SK-N-SH (cell line): ENCODE data around the gene WDTC1. TPM values are rescaled to one million over a fixed set of nuclear protein-coding genes. Genes with fewer than 3 reads are reported as not detected.

Experiments used
- CTCF ChIA-PET: fragments of 300-600, 350-600 bp; formaldehyde crosslinking; extraction: SDS; loops from one replicate; lab custom pipeline; 2021; lab: Yijun Ruan, JAX
- POLR2A ChIA-PET: fragments of 350-600 bp; sonication (Branson Sonifier 250); formaldehyde crosslinking; extraction: SDS; loops from one replicate; lab custom pipeline; 2020; ENCODE audit warnings: antibody characterized with exemption, inconsistent platforms; lab: Yijun Ruan, JAX
- DNase-seq: peaks from one replicate; pipeline ENCODE4 v3.0.0; 2012
- H2AFZ ChIP-seq: fragments of 200-600 bp; sonication (generic); 2 replicates; pipeline ENCODE4 v1.8.1; 2016; ENCODE audit warnings: antibody characterized with exemption, mild to moderate bottlenecking, low read depth
- H3F3A ChIP-seq: fragments of 200-600 bp; sonication (generic); replicated peaks from 2 replicates; pipeline ENCODE3; 2016; ENCODE audit warnings: antibody characterized with exemption, mild to moderate bottlenecking; ENCODE audit not compliant: insufficient read depth
- H3K27ac ChIP-seq, 2 experiments: fragments of 200-500 bp in 1 of 2; fragments of 200-600 bp in 1 of 2; sonication (Bioruptor generic) in 1 of 2; sonication (generic), shearing (Covaris generic) in 1 of 2; 2 replicates each; pipeline versions ENCODE4 v1.5.1 to v1.6.1; 2014 to 2016; ENCODE audit warnings: low read depth in 2 of 2, inconsistent platforms in 1 of 2, low read length in 1 of 2, mild to moderate bottlenecking in 1 of 2, mixed read lengths in 1 of 2
- H3K27me3 ChIP-seq: fragments of 200-600 bp; sonication (generic), shearing (Covaris generic); 2 replicates; pipeline ENCODE4 v1.6.1; 2016; ENCODE audit warnings: mixed run types; ENCODE audit not compliant: insufficient read depth
- H3K36me3 ChIP-seq, 2 experiments: fragments of 200-500 bp in 1 of 2; fragments of 200-600 bp in 1 of 2; sonication (Bioruptor generic) in 1 of 2; sonication (generic) in 1 of 2; replicated peaks in 1 of 2; 2 replicates each; pipeline versions ENCODE3 to v1.5.1; 2014 to 2016; ENCODE audit warnings: low read length in 1 of 2, mild to moderate bottlenecking in 1 of 2; ENCODE audit not compliant: insufficient read depth in 2 of 2, control insufficient read depth in 1 of 2
- H3K4me1 ChIP-seq, 2 experiments: fragments of 200-500 bp in 1 of 2; fragments of 200-600 bp in 1 of 2; sonication (Bioruptor generic) in 1 of 2; sonication (generic), shearing (Covaris generic) in 1 of 2; 2 replicates each; pipeline versions ENCODE4 v1.5.1 to v1.6.1; 2014 to 2016; ENCODE audit warnings: low read depth in 1 of 2, low read length in 1 of 2, mixed run types in 1 of 2; ENCODE audit not compliant: insufficient read depth in 2 of 2, control insufficient read depth in 1 of 2
- H3K4me2 ChIP-seq: fragments of 200-600 bp; sonication (generic), shearing (Covaris generic); 2 replicates; pipeline ENCODE4 v1.6.1; 2017; ENCODE audit warnings: mixed run types
- H3K4me3 ChIP-seq, 2 experiments: fragments of 200-500 bp in 1 of 2; fragments of 200-600 bp in 1 of 2; sonication (Bioruptor generic) in 1 of 2; sonication (generic), shearing (Covaris generic) in 1 of 2; 2 replicates each; pipeline versions ENCODE4 v1.5.1 to v1.8.1; 2014 to 2016; ENCODE audit warnings: low read depth in 2 of 2, inconsistent platforms in 1 of 2, low read length in 1 of 2, mild to moderate bottlenecking in 1 of 2, mixed read lengths in 1 of 2, moderate library complexity in 1 of 2
- H3K79me2 ChIP-seq: fragments of 200-600 bp; sonication (generic); 2 replicates; pipeline ENCODE4 v1.8.1; 2017; ENCODE audit warnings: mild to moderate bottlenecking; ENCODE audit not compliant: insufficient read depth
- H3K9ac ChIP-seq: fragments of 200-600 bp; sonication (generic); 2 replicates; pipeline ENCODE4 v1.6.1; 2017; ENCODE audit warnings: mixed run types
- H3K9me2 ChIP-seq: fragments of 200-600 bp; sonication (generic); 2 replicates; pipeline ENCODE4 v1.6.1; 2017; ENCODE audit warnings: mixed run types
- H3K9me3 ChIP-seq: fragments of 200-600 bp; sonication (generic); 2 replicates; pipeline ENCODE4 v1.6.1; 2017; ENCODE audit warnings: mixed run types, mild to moderate bottlenecking, moderate library complexity
- H4K20me1 ChIP-seq: fragments of 200-600 bp; sonication (generic); 2 replicates; pipeline ENCODE4 v1.6.1; 2017; ENCODE audit warnings: mild to moderate bottlenecking, mixed run types; ENCODE audit not compliant: insufficient read depth
- ELF1 ChIP-seq: IDR thresholded peaks from 2 replicates; pipeline ENCODE4 v1.4.0; 2012
- EZH2phosphoT487 ChIP-seq: fragments of 200-600 bp; sonication (generic); IDR thresholded peaks from 2 replicates; pipeline ENCODE4 v1.6.1; 2017; ENCODE audit warnings: low read depth, mixed run types, mild to moderate bottlenecking, antibody characterized with exemption, moderate library complexity, borderline replicate concordance
- FOSL2 ChIP-seq: IDR thresholded peaks from 2 replicates; pipeline ENCODE4 v1.4.0; 2012; ENCODE audit warnings: low read depth, mild to moderate bottlenecking, moderate library complexity, borderline replicate concordance
- FOXJ3 ChIP-seq: sonication (generic); formaldehyde crosslinking; IDR thresholded peaks from 2 replicates; pipeline ENCODE4 v1.5.1; 2020; ENCODE audit warnings: mild to moderate bottlenecking, missing genetic modification reagents
- FOXM1 ChIP-seq: IDR thresholded peaks from 2 replicates; pipeline ENCODE4 v1.4.0; 2012; ENCODE audit warnings: low read depth, mild to moderate bottlenecking
- GABPA ChIP-seq: IDR thresholded peaks from 2 replicates; pipeline ENCODE4 v1.4.0; 2012; ENCODE audit warnings: low read depth, mild to moderate bottlenecking
- GATA2 ChIP-seq: sonication (generic); formaldehyde crosslinking; IDR thresholded peaks from 2 replicates; pipeline ENCODE4 v1.5.0; 2020; ENCODE audit warnings: mild to moderate bottlenecking, missing genetic modification reagents
- JUND ChIP-seq: IDR thresholded peaks from 2 replicates; pipeline ENCODE4 v1.4.0; 2012
- MEF2A ChIP-seq: IDR thresholded peaks from 2 replicates; pipeline ENCODE4 v1.4.0; 2012; ENCODE audit warnings: low read depth, borderline replicate concordance
- NFIC ChIP-seq: IDR thresholded peaks from 2 replicates; pipeline ENCODE4 v1.4.0; 2012; ENCODE audit warnings: borderline replicate concordance
- POLR2AphosphoS5 ChIP-seq: IDR thresholded peaks from 2 replicates; pipeline ENCODE4 v1.6.1; 2012; ENCODE audit warnings: low read depth, low read length
- RAD21 ChIP-seq: IDR thresholded peaks from 2 replicates; pipeline ENCODE4 v1.6.1; 2012; ENCODE audit warnings: mild to moderate bottlenecking, low read length
- RCOR1 ChIP-seq: fragments of 150-350 bp; IDR thresholded peaks from 2 replicates; pipeline ENCODE4 v1.6.1; 2017; ENCODE audit warnings: antibody characterized with exemption, low read length
- RXRA ChIP-seq: IDR thresholded peaks from 2 replicates; pipeline ENCODE4 v1.4.0; 2012; ENCODE audit warnings: low read depth, mild to moderate bottlenecking, borderline replicate concordance
- SIN3A ChIP-seq: IDR thresholded peaks from 2 replicates; pipeline ENCODE4 v1.6.1; 2012; ENCODE audit warnings: low read depth, mild to moderate bottlenecking, low read length, moderate library complexity, borderline replicate concordance
- TAF1 ChIP-seq: IDR thresholded peaks from 2 replicates; pipeline ENCODE4 v1.6.1; 2012; ENCODE audit warnings: low read depth, mild to moderate bottlenecking, low read length, moderate library complexity, borderline replicate concordance
- TCF12 ChIP-seq: IDR thresholded peaks from 2 replicates; pipeline ENCODE4 v1.4.0; 2012
- TEAD4 ChIP-seq: IDR thresholded peaks from 2 replicates; pipeline ENCODE4 v1.4.0; 2012; ENCODE audit warnings: mild to moderate bottlenecking, borderline replicate concordance; ENCODE audit not compliant: insufficient read depth
- whole genome bisulfite sequencing: methylation state at CpG from one replicate; pipeline ENCODE4 v1.1.6; 2017; ENCODE audit warnings: low lambda C conversion rate; 5-methylcytosine and 5-hydroxymethylcytosine counted together
- polyA plus RNA-seq, 3 experiments: library from polyadenylated mRNA; depleted of rRNA; stranded (reverse); fragments of >200 nt; gene quantifications; 2 replicates each; pipeline ENCODE4 v1.2.3, GENCODE V29; 2012
- TF ChIP-seq, protein P1 (sequence below): IDR thresholded peaks from 2 replicates; pipeline ENCODE4 v1.4.0; 2012; ENCODE audit warnings: low read depth, borderline replicate concordance
- TF ChIP-seq, protein P2 (sequence below): IDR thresholded peaks from 2 replicates; pipeline ENCODE4 v1.4.0; 2012; ENCODE audit warnings: low read depth
- TF ChIP-seq, protein P3 (sequence below): fragments of 150-350 bp; IDR thresholded peaks from 2 replicates; pipeline ENCODE4 v1.6.1; 2016; ENCODE audit warnings: mild to moderate bottlenecking, low read depth, low read length
- TF ChIP-seq, protein P4 (sequence below): IDR thresholded peaks from 2 replicates; pipeline ENCODE4; 2012
- TF ChIP-seq, protein P5 (sequence below): IDR thresholded peaks from 2 replicates; pipeline ENCODE4 v1.4.0; 2012; ENCODE audit warnings: low read depth, borderline replicate concordance

Gene WDTC1
- polyA plus RNA-seq, 1 of the 3 experiments (the other 2 are of a cell fraction): 12.0 TPM

DNA sequence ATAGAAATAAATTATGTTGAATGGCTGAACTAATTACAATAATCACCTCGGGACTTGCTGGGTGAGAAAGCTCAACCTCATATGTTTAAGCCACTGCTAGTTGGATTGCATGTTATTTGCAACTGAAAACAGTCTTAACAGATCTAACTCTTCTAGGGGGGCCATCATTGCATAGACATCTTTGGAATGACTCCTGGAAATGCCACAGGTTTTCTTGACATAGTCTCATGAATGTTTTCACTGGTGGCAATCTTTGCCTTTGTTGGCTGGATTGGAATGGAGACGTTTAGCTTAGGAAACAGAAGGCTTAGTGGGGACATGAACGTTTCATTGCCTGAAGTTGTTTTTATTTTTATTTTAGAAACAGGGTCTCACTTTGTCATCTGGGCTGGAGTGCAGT is 8.8 kb upstream of the WDTC1 start:
- Histone ChIP-seq H3K79me2 (no peaks in the 10 kb centered on the region), H3K27ac (no peak overlapping the region), H3F3A (no peaks in the 10 kb centered on the region), H2AFZ (no peak overlapping the region), H3K4me3 (no peak overlapping the region), H3K27me3 (no peaks in the 10 kb centered on the region), H3K9me3 (no peaks in the 10 kb centered on the region), H3K4me2 (no peak overlapping the region), H3K9ac (no peak overlapping the region), H3K36me3 (no peaks in the 10 kb centered on the region), H4K20me1 (no peaks in the 10 kb centered on the region), H3K4me1 (no peaks in the 10 kb centered on the region), H3K9me2 (no peaks in the 10 kb centered on the region)
- WGBS: 31% methylated on average over 3 of the region's 3 CpGs
- TF ChIP-seq SIN3A (no peak), RXRA (no peak), TEAD4 (no peak), TCF12 (no peak), RCOR1 (no peak), POLR2AphosphoS5 (no peak), ELF1 (no peak), GATA2 (no peak), NFIC (no peak), GABPA (no peak), TAF1 (no peak), FOXM1 (no peak), FOXJ3 (CRISPR knock-in tag) (no peak), RAD21 (no peak)
- TF ChIP-seq, protein P1, sequence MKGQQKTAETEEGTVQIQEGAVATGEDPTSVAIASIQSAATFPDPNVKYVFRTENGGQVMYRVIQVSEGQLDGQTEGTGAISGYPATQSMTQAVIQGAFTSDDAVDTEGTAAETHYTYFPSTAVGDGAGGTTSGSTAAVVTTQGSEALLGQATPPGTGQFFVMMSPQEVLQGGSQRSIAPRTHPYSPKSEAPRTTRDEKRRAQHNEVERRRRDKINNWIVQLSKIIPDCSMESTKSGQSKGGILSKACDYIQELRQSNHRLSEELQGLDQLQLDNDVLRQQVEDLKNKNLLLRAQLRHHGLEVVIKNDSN: no peak
- TF ChIP-seq, protein P2, sequence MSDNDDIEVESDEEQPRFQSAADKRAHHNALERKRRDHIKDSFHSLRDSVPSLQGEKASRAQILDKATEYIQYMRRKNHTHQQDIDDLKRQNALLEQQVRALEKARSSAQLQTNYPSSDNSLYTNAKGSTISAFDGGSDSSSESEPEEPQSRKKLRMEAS: no peak
- TF ChIP-seq, protein P3, sequence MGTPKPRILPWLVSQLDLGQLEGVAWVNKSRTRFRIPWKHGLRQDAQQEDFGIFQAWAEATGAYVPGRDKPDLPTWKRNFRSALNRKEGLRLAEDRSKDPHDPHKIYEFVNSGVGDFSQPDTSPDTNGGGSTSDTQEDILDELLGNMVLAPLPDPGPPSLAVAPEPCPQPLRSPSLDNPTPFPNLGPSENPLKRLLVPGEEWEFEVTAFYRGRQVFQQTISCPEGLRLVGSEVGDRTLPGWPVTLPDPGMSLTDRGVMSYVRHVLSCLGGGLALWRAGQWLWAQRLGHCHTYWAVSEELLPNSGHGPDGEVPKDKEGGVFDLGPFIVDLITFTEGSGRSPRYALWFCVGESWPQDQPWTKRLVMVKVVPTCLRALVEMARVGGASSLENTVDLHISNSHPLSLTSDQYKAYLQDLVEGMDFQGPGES: no peak
- TF ChIP-seq, protein P4, sequence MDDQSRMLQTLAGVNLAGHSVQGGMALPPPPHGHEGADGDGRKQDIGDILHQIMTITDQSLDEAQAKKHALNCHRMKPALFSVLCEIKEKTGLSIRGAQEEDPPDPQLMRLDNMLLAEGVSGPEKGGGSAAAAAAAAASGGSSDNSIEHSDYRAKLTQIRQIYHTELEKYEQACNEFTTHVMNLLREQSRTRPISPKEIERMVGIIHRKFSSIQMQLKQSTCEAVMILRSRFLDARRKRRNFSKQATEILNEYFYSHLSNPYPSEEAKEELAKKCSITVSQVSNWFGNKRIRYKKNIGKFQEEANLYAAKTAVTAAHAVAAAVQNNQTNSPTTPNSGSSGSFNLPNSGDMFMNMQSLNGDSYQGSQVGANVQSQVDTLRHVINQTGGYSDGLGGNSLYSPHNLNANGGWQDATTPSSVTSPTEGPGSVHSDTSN: no peak
- DNase-seq: no peak
- POLR2A ChIA-PET: interaction anchor here (1.1 kb wide), 1 partner anchor 8 kb away, joined by 3 read pairs; no protein-coding TSS in a partner anchor
- CTCF ChIA-PET: interaction anchor here (0.7 to 3.0 kb wide), 6 partner anchors 9 to 75 kb away, joined by 3 to 10 read pairs (median 4); no protein-coding TSS in a partner anchor

DNA sequence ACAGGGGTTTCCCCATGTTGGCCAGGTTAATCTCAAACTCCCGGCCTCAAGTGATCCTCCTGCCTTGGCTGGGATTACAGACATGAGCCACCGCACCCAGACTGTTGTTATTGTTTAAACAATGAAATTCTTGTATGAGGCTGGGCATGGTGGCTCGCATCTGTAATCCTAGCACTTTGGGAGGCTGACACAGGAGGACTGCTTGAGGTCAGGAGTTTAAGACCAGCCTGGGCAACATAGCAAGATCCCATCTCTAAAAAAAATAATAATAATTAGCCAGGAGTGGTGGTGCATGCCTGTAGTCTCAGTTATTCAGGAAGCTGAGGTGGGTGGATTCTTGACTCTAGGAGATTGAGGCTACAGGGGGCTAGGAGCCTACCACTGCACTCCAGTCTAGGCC is 6.7 kb upstream of the WDTC1 start:
- Histone ChIP-seq H3K9me2 (no peaks in the 10 kb centered on the region), H3K79me2 (no peaks in the 10 kb centered on the region), H3K4me3 (no peak overlapping the region), H3K36me3 (no peaks in the 10 kb centered on the region), H4K20me1 (no peaks in the 10 kb centered on the region), H3K9me3 (no peaks in the 10 kb centered on the region), H3K4me2 (no peak overlapping the region), H3K27ac (no peak overlapping the region), H3F3A (no peaks in the 10 kb centered on the region), H3K9ac (no peak overlapping the region), H2AFZ (no peak overlapping the region), H3K27me3 (no peaks in the 10 kb centered on the region), H3K4me1 (no peaks in the 10 kb centered on the region)
- POLR2A ChIA-PET: no interaction called here
- WGBS: 74% methylated on average over 3 of the region's 3 CpGs
- CTCF ChIA-PET: interaction anchor here (1.1 kb wide), 1 partner anchor 30 kb away, joined by 4 read pairs; no protein-coding TSS in a partner anchor
- no peak for DNase-seq
- TF ChIP-seq MEF2A: no peak
- no peak for TF ChIP-seq TCF12
- no peak for TF ChIP-seq ELF1
- TF ChIP-seq RAD21: no peak
- TF ChIP-seq, protein P3: no peak
- TF ChIP-seq FOSL2: no peak
- TF ChIP-seq, protein P5, sequence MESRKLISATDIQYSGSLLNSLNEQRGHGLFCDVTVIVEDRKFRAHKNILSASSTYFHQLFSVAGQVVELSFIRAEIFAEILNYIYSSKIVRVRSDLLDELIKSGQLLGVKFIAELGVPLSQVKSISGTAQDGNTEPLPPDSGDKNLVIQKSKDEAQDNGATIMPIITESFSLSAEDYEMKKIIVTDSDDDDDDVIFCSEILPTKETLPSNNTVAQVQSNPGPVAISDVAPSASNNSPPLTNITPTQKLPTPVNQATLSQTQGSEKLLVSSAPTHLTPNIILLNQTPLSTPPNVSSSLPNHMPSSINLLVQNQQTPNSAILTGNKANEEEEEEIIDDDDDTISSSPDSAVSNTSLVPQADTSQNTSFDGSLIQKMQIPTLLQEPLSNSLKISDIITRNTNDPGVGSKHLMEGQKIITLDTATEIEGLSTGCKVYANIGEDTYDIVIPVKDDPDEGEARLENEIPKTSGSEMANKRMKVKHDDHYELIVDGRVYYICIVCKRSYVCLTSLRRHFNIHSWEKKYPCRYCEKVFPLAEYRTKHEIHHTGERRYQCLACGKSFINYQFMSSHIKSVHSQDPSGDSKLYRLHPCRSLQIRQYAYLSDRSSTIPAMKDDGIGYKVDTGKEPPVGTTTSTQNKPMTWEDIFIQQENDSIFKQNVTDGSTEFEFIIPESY: no peak
- TF ChIP-seq JUND: no peak
- TF ChIP-seq RXRA: no peak
- TF ChIP-seq GABPA: no peak
- TF ChIP-seq, protein P2: no peak
- no peak for TF ChIP-seq NFIC
- no peak for TF ChIP-seq EZH2phosphoT487
